ENCODE data around the gene CCDC28A.

The CCDC28A gene

GRCh38 chr6:138830248-138830647 is 56.7 kb downstream of the CCDC28A start:
- DNase-seq (ENCODE audit: low read depth) = no peak
- TF ChIP-seq CTCF (IDR thresholded peaks at IDR 0.05; ENCODE audit: control insufficient read depth, insufficient read depth, low read depth, low read length, missing control alignments) = no peak
- no peak overlapping the region for H3K4me3 ChIP-seq (ENCODE audit: control insufficient read depth, low read depth, low read length)

GRCh38 chr6:138832182-138832581 is 58.6 kb downstream of the CCDC28A start:
- no peak for DNase-seq (ENCODE audit: low read depth)
- no peak overlapping the region for H3K4me3 ChIP-seq (ENCODE audit: control insufficient read depth, low read depth, low read length)
- TF ChIP-seq CTCF (IDR thresholded peaks at IDR 0.05; ENCODE audit: control insufficient read depth, insufficient read depth, low read depth, low read length, missing control alignments) = no peak

- DNase-seq (ENCODE audit: low read depth) = no peak
- H3K4me3 ChIP-seq (ENCODE audit: control insufficient read depth, low read depth, low read length) = no peak overlapping the region
- TF ChIP-seq CTCF (IDR thresholded peaks at IDR 0.05; ENCODE audit: control insufficient read depth, insufficient read depth, low read depth, low read length, missing control alignments) = no peak
These were observed 60.4 kb downstream of the CCDC28A start for GRCh38 chr6:138833816-138834539.

GRCh38 chr6:138837246-138837645 is 63.7 kb downstream of the CCDC28A start:
- H3K4me3 ChIP-seq (ENCODE audit: control insufficient read depth, low read depth, low read length) = no peak overlapping the region
- no peak for TF ChIP-seq CTCF (IDR thresholded peaks at IDR 0.05; ENCODE audit: control insufficient read depth, insufficient read depth, low read depth, low read length, missing control alignments)
- DNase-seq (ENCODE audit: low read depth) = no peak

Measured in AG09309 (cell line).